SK-N-SH treated with all-trans-retinoic acid at 6 μM for 48 hours (cell line): ENCODE results near the gene PADI3.

Experiments
- ATAC-seq: fragments of 200-7000 bp; cut with Tn5 transposase; 3 replicates; pipeline ENCODE4 v1.9.1; 2020; ENCODE audit warnings: mild to moderate bottlenecking, moderate library complexity
- ARNTL ChIP-seq: fragments of 450-650 bp; formaldehyde crosslinking; IDR thresholded peaks from 2 replicates; pipeline ENCODE4 v1.5.0; 2020; ENCODE audit warnings: low read depth, mild to moderate bottlenecking, moderate library complexity, borderline replicate concordance
- BACH2 ChIP-seq: fragments of 250-450 bp; sonication (Bioruptor Pico); IDR thresholded peaks from 2 replicates; pipeline ENCODE4 v1.9.0; 2021; ENCODE audit warnings: mild to moderate bottlenecking, borderline replicate concordance
- CREB5 ChIP-seq: fragments of 250-450 bp; sonication (Bioruptor Pico); IDR thresholded peaks from 2 replicates; pipeline ENCODE4 v1.5.1; 2020; ENCODE audit warnings: low read depth, mild to moderate bottlenecking, moderate library complexity
- CSDC2 ChIP-seq: fragments of 250-450 bp; sonication (Bioruptor Pico); IDR thresholded peaks from 2 replicates; pipeline ENCODE4 v1.5.0; 2020; ENCODE audit warnings: mild to moderate bottlenecking, moderate library complexity
- CSRNP3 ChIP-seq: fragments of 250-450 bp; sonication (Bioruptor Pico); IDR thresholded peaks from 2 replicates; pipeline ENCODE4 v1.5.1; 2021; ENCODE audit warnings: mild to moderate bottlenecking, moderate library complexity
- ESRRG ChIP-seq: fragments of 250-450 bp; sonication (Bioruptor Pico); IDR thresholded peaks from 2 replicates; pipeline ENCODE4 v1.6.1; 2021; ENCODE audit warnings: mild to moderate bottlenecking
- GLIS3 ChIP-seq: fragments of 250-450 bp; sonication (Bioruptor Pico); IDR thresholded peaks from 2 replicates; pipeline ENCODE4 v1.5.0; 2020; ENCODE audit warnings: mild to moderate bottlenecking, moderate library complexity
- ISL1 ChIP-seq: fragments of 250-450 bp; sonication (Bioruptor Pico); IDR thresholded peaks from 2 replicates; pipeline ENCODE4 v2.1.2; 2022; ENCODE audit warnings: mild to moderate bottlenecking, moderate library complexity
- OSR1 ChIP-seq: fragments of 250-450 bp; sonication (Bioruptor Pico); IDR thresholded peaks from 2 replicates; pipeline ENCODE4 v1.8.0; 2022; ENCODE audit warnings: moderate library complexity, mild to moderate bottlenecking, inconsistent platforms
- PATZ1 ChIP-seq: fragments of 250-450 bp; sonication (Bioruptor Pico); IDR thresholded peaks from 2 replicates; pipeline ENCODE4 v1.8.0; 2020; ENCODE audit warnings: mild to moderate bottlenecking, moderate library complexity, borderline replicate concordance
- POU6F1 ChIP-seq: fragments of 250-450 bp; sonication (Bioruptor Pico); IDR thresholded peaks from 2 replicates; pipeline ENCODE4 v1.8.0; 2021; ENCODE audit warnings: low read depth, mild to moderate bottlenecking, moderate library complexity, borderline replicate concordance
- PPARA ChIP-seq: fragments of 250-450 bp; sonication (Bioruptor Pico); IDR thresholded peaks from 2 replicates; pipeline ENCODE4 v1.5.0; 2020; ENCODE audit warnings: mild to moderate bottlenecking, borderline replicate concordance
- RARB ChIP-seq: fragments of 250-450 bp; sonication (Bioruptor Pico); IDR thresholded peaks from 2 replicates; pipeline ENCODE4 v1.8.0; 2021; ENCODE audit warnings: mild to moderate bottlenecking, moderate library complexity
- SNAI2 ChIP-seq: fragments of 250-450 bp; sonication (Bioruptor Pico); IDR thresholded peaks from 2 replicates; pipeline ENCODE4 v1.5.0; 2020; ENCODE audit warnings: mild to moderate bottlenecking, moderate library complexity
- TOX ChIP-seq: fragments of 250-450 bp; sonication (Bioruptor Pico); IDR thresholded peaks from 2 replicates; pipeline ENCODE4 v1.8.0; 2021; ENCODE audit warnings: mild to moderate bottlenecking, moderate library complexity, borderline replicate concordance
- TSHZ2 ChIP-seq: fragments of 250-450 bp; sonication (Bioruptor Pico); IDR thresholded peaks from 2 replicates; pipeline ENCODE4 v1.5.0; 2020; ENCODE audit warnings: mild to moderate bottlenecking, moderate library complexity
- ZC3H10 ChIP-seq: fragments of 250-450 bp; sonication (Bioruptor Pico); IDR thresholded peaks from 2 replicates; pipeline ENCODE4 v1.5.1; 2021; ENCODE audit warnings: mild to moderate bottlenecking, moderate library complexity
- ZFP3 ChIP-seq: fragments of 250-450 bp; sonication (Bioruptor Pico); IDR thresholded peaks from 2 replicates; pipeline ENCODE4 v1.5.0; 2020; ENCODE audit warnings: mild to moderate bottlenecking, moderate library complexity
- ZFP30 ChIP-seq: fragments of 450-650 bp; formaldehyde crosslinking; IDR thresholded peaks from 2 replicates; pipeline ENCODE4 v1.5.0; 2022; ENCODE audit warnings: mild to moderate bottlenecking, moderate library complexity
- ZNF70 ChIP-seq: fragments of 450-650 bp; formaldehyde crosslinking; IDR thresholded peaks from 2 replicates; pipeline ENCODE4 v1.5.0; 2020; ENCODE audit warnings: mild to moderate bottlenecking, moderate library complexity

Gene PADI3

GRCh38 chr1:17280894-17281293 lies 32.0 kb downstream of the PADI3 start:
- ATAC-seq: no peak
- no peak for TF ChIP-seq GLIS3
- TF ChIP-seq ZFP30 (CRISPR knock-in tag): no peak
- TF ChIP-seq, all 23 proteins: peak for 0

- TF ChIP-seq PATZ1 (CRISPR knock-in tag) (no peak), BACH2 (CRISPR knock-in tag) (no peak), CSDC2 (CRISPR knock-in tag) (no peak), OSR1 (CRISPR knock-in tag) (no peak), GLIS3 (no peak), ESRRG (CRISPR knock-in tag) (no peak), RARB (CRISPR knock-in tag) (no peak), ZC3H10 (CRISPR knock-in tag) (no peak), CSRNP3 (CRISPR knock-in tag) (no peak), ZNF70 (CRISPR knock-in tag) (no peak), CREB5 (CRISPR knock-in tag) (no peak), PPARA (no peak), ISL1 (CRISPR knock-in tag) (no peak), ZFP3 (CRISPR knock-in tag) (no peak), ZFP30 (CRISPR knock-in tag) (no peak), TOX (CRISPR knock-in tag) (no peak), TSHZ2 (CRISPR knock-in tag) (no peak), ARNTL (CRISPR knock-in tag) (no peak), SNAI2 (CRISPR knock-in tag) (no peak), POU6F1 (CRISPR knock-in tag) (no peak)
- ATAC-seq: no peak
Measured at GRCh38 chr1:17281775-17282181, 32.9 kb downstream of the PADI3 start.

- no peak for ATAC-seq
- no peak for TF ChIP-seq ESRRG (CRISPR knock-in tag)
- no peak for TF ChIP-seq POU6F1 (CRISPR knock-in tag)
- TF ChIP-seq GLIS3: no peak
- TF ChIP-seq PATZ1 (CRISPR knock-in tag): no peak
- TF ChIP-seq OSR1 (CRISPR knock-in tag): no peak
- no peak for TF ChIP-seq ZC3H10 (CRISPR knock-in tag)
- no peak for TF ChIP-seq CREB5 (CRISPR knock-in tag)
- no peak for TF ChIP-seq ZNF70 (CRISPR knock-in tag)
- TF ChIP-seq ZFP3 (CRISPR knock-in tag): no peak
- TF ChIP-seq BACH2 (CRISPR knock-in tag): no peak
- TF ChIP-seq TOX (CRISPR knock-in tag): no peak
Measured at GRCh38 chr1:17282836-17283235, 33.9 kb downstream of the PADI3 start.
